CD4-positive, alpha-beta memory T cell (primary cell): ENCODE results near the gene DHDH. TPM values are rescaled to one million over a fixed set of nuclear protein-coding genes. Genes with fewer than 3 reads are reported as not detected.

Experiments
- CTCF ChIA-PET: fragments of 350-600 bp; sonication (Branson Sonifier 250); formaldehyde crosslinking; loops from one replicate; lab custom pipeline; 2021; ENCODE audit warnings: inconsistent platforms; ENCODE audit not compliant: partially characterized antibody; lab: Charles Lee
- POLR2A ChIA-PET: fragments of 350-600 bp; sonication (Branson Sonifier 250); formaldehyde crosslinking; loops from one replicate; lab custom pipeline; 2021; ENCODE audit not compliant: partially characterized antibody; lab: Charles Lee
- DNase-seq, 5 donors: peaks; one replicate each; pipeline versions ENCODE4 v3.0.0 to v3.0.0-alpha.2; 2020 to 2022; ENCODE audit warnings: mixed read lengths in 1 of 5
- H3K27ac ChIP-seq: one replicate; pipeline ENCODE4 v1.7.0; 2013; ENCODE audit warnings: low read depth, low read length
- H3K27me3 ChIP-seq: 2 replicates; pipeline ENCODE4 v1.7.0; 2013; ENCODE audit warnings: mild to moderate bottlenecking, low read length, moderate library complexity; ENCODE audit not compliant: insufficient read depth
- H3K36me3 ChIP-seq: 2 replicates; pipeline ENCODE4 v1.7.0; 2013; ENCODE audit warnings: mild to moderate bottlenecking, low read length, moderate library complexity; ENCODE audit not compliant: insufficient read depth
- H3K4me1 ChIP-seq: 2 replicates; pipeline ENCODE4 v1.7.0; 2013; ENCODE audit warnings: mild to moderate bottlenecking, low read length, moderate library complexity; ENCODE audit not compliant: insufficient read depth
- H3K4me3 ChIP-seq, 2 donors: one replicate each; pipeline ENCODE4 v1.7.0; 2013; ENCODE audit warnings: low read length in 2 of 2, mild to moderate bottlenecking in 1 of 2
- H3K9me3 ChIP-seq, 2 donors: one replicate each; pipeline ENCODE4 v1.7.0; 2013; ENCODE audit warnings: low read length in 2 of 2, control low read depth in 1 of 2; ENCODE audit not compliant: control insufficient read depth in 1 of 2
- H3K27ac Mint-ChIP-seq, 7 donors: one replicate each; pipeline ENCODE4 v1.8.0; 2020 to 2021; ENCODE audit warnings: mixed read lengths in 7 of 7, mild to moderate bottlenecking in 6 of 7, inconsistent platforms in 3 of 7, moderate library complexity in 3 of 7
- H3K27me3 Mint-ChIP-seq, 2 donors: one replicate each; pipeline ENCODE4 v1.8.0; 2020 to 2021; ENCODE audit warnings: mixed read lengths in 2 of 2
- H3K36me3 Mint-ChIP-seq, 2 donors: one replicate each; pipeline ENCODE4 v1.8.0; 2020 to 2021; ENCODE audit warnings: mixed read lengths in 2 of 2, inconsistent platforms in 1 of 2, mild to moderate bottlenecking in 1 of 2
- H3K4me1 Mint-ChIP-seq, 4 donors: one replicate each; pipeline ENCODE4 v1.8.0; 2020 to 2021; ENCODE audit warnings: mixed read lengths in 4 of 4, mild to moderate bottlenecking in 1 of 4
- H3K4me3 Mint-ChIP-seq, 8 donors: one replicate each; pipeline ENCODE4 v1.8.0; 2020 to 2021; ENCODE audit warnings: mixed read lengths in 8 of 8, mild to moderate bottlenecking in 7 of 8, moderate library complexity in 6 of 8, inconsistent platforms in 3 of 8
- H3K9me3 Mint-ChIP-seq, 8 donors: one replicate each; pipeline ENCODE4 v1.8.0; 2020 to 2021; ENCODE audit warnings: mixed read lengths in 8 of 8, mild to moderate bottlenecking in 5 of 8, inconsistent platforms in 3 of 8, moderate library complexity in 1 of 8
- intact Hi-C: fragments of 100-400 bp; cut with micrococcal nuclease; formaldehyde crosslinking; loops from one replicate; pipeline ENCODE4 v1.15.1; 2023
- polyA plus RNA-seq, 2 donors: library from polyadenylated mRNA; unstranded; fragments of 300-500 nt; fragmentation: Illumina TruSeq; gene quantifications; one replicate each; pipeline ENCODE4 v1.2.3, GENCODE V29; 2021
- total RNA-seq, 2 experiments: library from RNA; stranded (reverse); gene quantifications; one replicate each; pipeline ENCODE4 v1.2.3, GENCODE V29; 2021

DHDH gene
- total and polyA plus RNA-seq, 4 experiments from 2014 or later = 0.60 to 1.6 (median 1.2) TPM

- Mint-ChIP-seq H3K4me1 (peaks cover 26 to 51% (median 32%) of the 10 kb centered on the region in 4 donors), H3K4me3 (peak overlapping the region; percentile 90 to 98 (median 96)), H3K27ac (peak overlapping the region; percentile 84 to 99 (median 95)), H3K27me3 (no peaks in the 10 kb centered on the region), H3K9me3 (no peaks in the 10 kb centered on the region), H3K36me3 (peaks cover 4 to 24% of the 10 kb centered on the region in 2 donors)
- Histone ChIP-seq H3K36me3 (no peaks in the 10 kb centered on the region), H3K27ac (peak overlapping the region; percentile 82), H3K4me3 (peak overlapping the region; percentile 91 to 98), H3K27me3 (no peaks in the 10 kb centered on the region), H3K9me3 (no peaks in the 10 kb centered on the region), H3K4me1 (peaks cover 30% of the 10 kb centered on the region)
- no peak for DNase-seq
- intact Hi-C loops = loop anchor here (1.0 to 10.0 kb wide), 10 partner anchors 26 to 648 kb away; partner anchors contain the start of genes C19orf73, CGB7, DBP and PPFIA3
- CTCF ChIA-PET = interaction anchor here (0.9 to 2.4 kb wide), 33 partner anchors 8 to 725 kb away, joined by 3 to 21 read pairs (median 5); partner anchors contain the start of genes BAX, CA11, FTL and HSD17B14
- POLR2A ChIA-PET = interaction anchor here (0.7 to 4.1 kb wide), 31 partner anchors 9 to 821 kb away, joined by 3 to 68 read pairs (median 4); partner anchors contain the start of genes BAX, CGB7, DHDH and FTL
These were observed 59.2 kb downstream of the DHDH start for GRCh38 chr19:48992581-48993174.

- ChIA-PET CTCF (interaction anchor here (0.6 to 2.4 kb wide), 53 partner anchors 9 to 783 kb away, joined by 3 to 21 read pairs (median 4); partner anchors contain the start of genes BAX, CA11, FTL and HSD17B14), POLR2A (interaction anchor here (0.7 to 4.1 kb wide), 36 partner anchors 9 to 820 kb away, joined by 3 to 68 read pairs (median 4); partner anchors contain the start of genes BAX, CA11, CGB7 and DHDH)
- no peaks in the 10 kb centered on the region for H3K27me3 Mint-ChIP-seq
- peak within 1 kb of the TSS; percentile 91 to 98 for H3K4me3 ChIP-seq
- H3K27ac ChIP-seq = peak within 1 kb of the TSS; percentile 82
- peak within 1 kb of the TSS; percentile 84 to 99 (median 98) for H3K27ac Mint-ChIP-seq
- H3K4me1 ChIP-seq = peaks cover 30% of the 10 kb centered on the region
- no peaks in the 10 kb centered on the region for H3K9me3 ChIP-seq
- no peaks in the 10 kb centered on the region for H3K27me3 ChIP-seq
- H3K36me3 ChIP-seq = no peaks in the 10 kb centered on the region
- intact Hi-C loops = loop anchor here (1.0 to 10.0 kb wide), 10 partner anchors 25 to 647 kb away; partner anchors contain the start of genes C19orf73, CGB7, DBP and PPFIA3
- peaks cover 23 to 56% (median 31%) of the 10 kb centered on the region in 4 donors for H3K4me1 Mint-ChIP-seq
- peak within 1 kb of the TSS; percentile 90 to 98 (median 96) for H3K4me3 Mint-ChIP-seq
- H3K9me3 Mint-ChIP-seq = no peaks in the 10 kb centered on the region
- DNase-seq = peak; percentile 99 to 100 (median 99)
- H3K36me3 Mint-ChIP-seq = peaks cover 4 to 20% of the 10 kb centered on the region in 2 donors
These were observed 59.9 kb downstream of the DHDH start, which contains the start of the genes GYS1 and RUVBL2 for GRCh38 chr19:48993175-48994034. GYS1 (minus strand) TSS chr19:48993309; CDS start chr19:48993112, 197 bp downstream. RUVBL2 (plus strand) TSS chr19:48993887; CDS start chr19:48993912, 25 bp downstream.

GRCh38 chr19:48994035-48994386, 60.5 kb downstream of the DHDH start:
- peaks cover 23 to 56% (median 31%) of the 10 kb centered on the region in 4 donors for H3K4me1 Mint-ChIP-seq
- DNase-seq = no peak
- H3K36me3 Mint-ChIP-seq = peaks cover 4 to 15% of the 10 kb centered on the region in 2 donors
- peak overlapping the region; percentile 90 to 98 (median 96) for H3K4me3 Mint-ChIP-seq
- peaks cover 30% of the 10 kb centered on the region for H3K4me1 ChIP-seq
- POLR2A ChIA-PET = interaction anchor here (0.7 to 4.1 kb wide), 25 partner anchors 9 to 819 kb away, joined by 3 to 68 read pairs (median 5); partner anchors contain the start of genes BAX, CA11, CGB7 and FTL
- peak overlapping the region; percentile 80 to 91 for H3K4me3 ChIP-seq
- no peaks in the 10 kb centered on the region for H3K9me3 ChIP-seq
- CTCF ChIA-PET = interaction anchor here (0.7 to 2.4 kb wide), 37 partner anchors 8 to 782 kb away, joined by 3 to 21 read pairs (median 5); partner anchors contain the start of genes BAX, FTL, LIN7B and NUCB1
- no peaks in the 10 kb centered on the region for H3K36me3 ChIP-seq
- no peaks in the 10 kb centered on the region for H3K27me3 Mint-ChIP-seq
- no peaks in the 10 kb centered on the region for H3K27me3 ChIP-seq
- H3K27ac ChIP-seq = peak overlapping the region; percentile 82
- H3K27ac Mint-ChIP-seq = peak overlapping the region; percentile 84 to 99 (median 98)
- no peaks in the 10 kb centered on the region for H3K9me3 Mint-ChIP-seq
- intact Hi-C loops = loop anchor here (5.0 to 10.0 kb wide), 2 partner anchors 61 to 357 kb away; partner anchors contain the start of genes CGB7 and DBP

Other genes with a start within 250 kb of the DHDH start
Only the 30 nearest of the 31 such genes appear.
- 1 to 10 TPM; 2.1 to 2.5 TPM for gene MAMSTR, start 214.0 kb upstream of the DHDH start, total RNA-seq
- gene MAMSTR, start 214.0 kb upstream of the DHDH start, polyA plus RNA-seq = under 1 TPM; 0.71 to 0.73 TPM
- gene RASIP1, start 193.1 kb upstream of the DHDH start, total RNA-seq = under 1 TPM in 1 of 2 experiments, not detected in 1; 0.22 TPM
- under 1 TPM; 0.10 to 0.25 TPM for gene RASIP1, start 193.1 kb upstream of the DHDH start, polyA plus RNA-seq
- gene IZUMO1, start 186.8 kb upstream of the DHDH start, total RNA-seq = not detected
- not detected for gene IZUMO1, start 186.8 kb upstream of the DHDH start, polyA plus RNA-seq
- gene FUT1, start 181.1 kb upstream of the DHDH start, total RNA-seq = under 1 TPM; 0.22 to 0.32 TPM
- gene FUT1, start 181.1 kb upstream of the DHDH start, polyA plus RNA-seq = under 1 TPM in 1 of 2 donors, not detected in 1; 0.11 TPM
- gene FGF21, start 178.2 kb upstream of the DHDH start, total RNA-seq = not detected
- gene FGF21, start 178.2 kb upstream of the DHDH start, polyA plus RNA-seq = not detected
- 10 to 100 TPM; 25.9 to 30.1 TPM for gene BCAT2, start 122.7 kb upstream of the DHDH start, total RNA-seq
- 10 to 100 TPM; 19.0 to 28.8 TPM for gene BCAT2, start 122.7 kb upstream of the DHDH start, polyA plus RNA-seq
- under 1 TPM; 0.35 to 0.75 TPM for gene HSD17B14, start 97.2 kb upstream of the DHDH start, total RNA-seq
- gene HSD17B14, start 97.2 kb upstream of the DHDH start, polyA plus RNA-seq = 1 to 10 TPM in 1 of 2 donors, under 1 TPM in 1; 0.32 to 1.1 TPM
- gene PLEKHA4, start 65.1 kb upstream of the DHDH start, total RNA-seq = 1 to 10 TPM; 2.8 to 6.6 TPM
- 1 to 10 TPM; 2.3 to 7.5 TPM for gene PLEKHA4, start 65.1 kb upstream of the DHDH start, polyA plus RNA-seq
- gene PPP1R15A, start 61.3 kb upstream of the DHDH start, total RNA-seq = 10 to 100 TPM; 67.0 to 69.8 TPM
- gene PPP1R15A, start 61.3 kb upstream of the DHDH start, polyA plus RNA-seq = 10 to 100 TPM; 79.6 to 83.3 TPM
- gene TULP2, start 35.0 kb upstream of the DHDH start, total RNA-seq = not detected
- not detected for gene TULP2, start 35.0 kb upstream of the DHDH start, polyA plus RNA-seq
- 100 to 1,000 TPM; 132 to 145 TPM for gene NUCB1, start 33.4 kb upstream of the DHDH start, total RNA-seq
- 100 to 1,000 TPM in 1 of 2 donors, 10 to 100 TPM in 1; 65.3 to 126 TPM for gene NUCB1, start 33.4 kb upstream of the DHDH start, polyA plus RNA-seq
- gene BAX, start 21.2 kb downstream of the DHDH start, total RNA-seq = 100 to 1,000 TPM; 173 to 183 TPM
- 10 to 100 TPM; 56.5 to 66.8 TPM for gene BAX, start 21.2 kb downstream of the DHDH start, polyA plus RNA-seq
- gene FTL, start 31.6 kb downstream of the DHDH start, total RNA-seq = 1,000 to 10,000 TPM; 1,304 to 1,371 TPM
- gene FTL, start 31.6 kb downstream of the DHDH start, polyA plus RNA-seq = 1,000 to 10,000 TPM; 3,537 to 4,474 TPM
- gene GYS1, start 59.6 kb downstream of the DHDH start, total RNA-seq = 10 to 100 TPM; 56.2 to 56.4 TPM
- 10 to 100 TPM; 30.6 to 31.4 TPM for gene GYS1, start 59.6 kb downstream of the DHDH start, polyA plus RNA-seq
- gene RUVBL2, start 60.2 kb downstream of the DHDH start, total RNA-seq = 10 to 100 TPM; 27.9 to 28.5 TPM
- 10 to 100 TPM; 48.6 to 51.9 TPM for gene RUVBL2, start 60.2 kb downstream of the DHDH start, polyA plus RNA-seq
- gene LHB, start 83.4 kb downstream of the DHDH start, total RNA-seq = not detected
- under 1 TPM in 1 of 2 donors, not detected in 1; 0.49 TPM for gene LHB, start 83.4 kb downstream of the DHDH start, polyA plus RNA-seq
- not detected for gene CGB3, start 90.6 kb downstream of the DHDH start, total RNA-seq
- gene CGB3, start 90.6 kb downstream of the DHDH start, polyA plus RNA-seq = not detected
- not detected for gene CGB2, start 98.2 kb downstream of the DHDH start, total RNA-seq
- gene CGB2, start 98.2 kb downstream of the DHDH start, polyA plus RNA-seq = not detected
- gene CGB1, start 103.2 kb downstream of the DHDH start, total RNA-seq = not detected
- not detected for gene CGB1, start 103.2 kb downstream of the DHDH start, polyA plus RNA-seq
- gene CGB5, start 110.1 kb downstream of the DHDH start, total RNA-seq = not detected
- not detected for gene CGB5, start 110.1 kb downstream of the DHDH start, polyA plus RNA-seq
- not detected for gene CGB8, start 115.4 kb downstream of the DHDH start, total RNA-seq
- gene CGB8, start 115.4 kb downstream of the DHDH start, polyA plus RNA-seq = not detected
- not detected for gene CGB7, start 124.0 kb downstream of the DHDH start, total RNA-seq
- not detected for gene CGB7, start 124.0 kb downstream of the DHDH start, polyA plus RNA-seq
- gene NTF4, start 131.1 kb downstream of the DHDH start, total RNA-seq = not detected
- not detected for gene NTF4, start 131.1 kb downstream of the DHDH start, polyA plus RNA-seq
- not detected for gene KCNA7, start 139.0 kb downstream of the DHDH start, total RNA-seq
- not detected for gene KCNA7, start 139.0 kb downstream of the DHDH start, polyA plus RNA-seq
- 100 to 1,000 TPM; 675 to 689 TPM for gene SNRNP70, start 151.8 kb downstream of the DHDH start, total RNA-seq
- gene SNRNP70, start 151.8 kb downstream of the DHDH start, polyA plus RNA-seq = 10 to 100 TPM; 31.5 to 55.2 TPM
- 10 to 100 TPM; 17.7 to 18.6 TPM for gene LIN7B, start 180.7 kb downstream of the DHDH start, total RNA-seq
- gene LIN7B, start 180.7 kb downstream of the DHDH start, polyA plus RNA-seq = 1 to 10 TPM; 4.4 to 5.3 TPM
- gene C19orf73, start 185.4 kb downstream of the DHDH start, total RNA-seq = 1 to 10 TPM; 1.7 to 1.9 TPM
- 1 to 10 TPM; 1.9 to 3.7 TPM for gene C19orf73, start 185.4 kb downstream of the DHDH start, polyA plus RNA-seq
- 1 to 10 TPM; 4.0 to 4.5 TPM for gene PPFIA3, start 185.8 kb downstream of the DHDH start, total RNA-seq
- gene PPFIA3, start 185.8 kb downstream of the DHDH start, polyA plus RNA-seq = under 1 TPM; 0.27 to 0.68 TPM
- not detected for gene HRC, start 221.7 kb downstream of the DHDH start, total RNA-seq
- not detected for gene HRC, start 221.7 kb downstream of the DHDH start, polyA plus RNA-seq
- gene TRPM4, start 224.1 kb downstream of the DHDH start, total RNA-seq = under 1 TPM in 1 of 2 experiments, not detected in 1; 0.41 TPM
- not detected for gene TRPM4, start 224.1 kb downstream of the DHDH start, polyA plus RNA-seq